NCI-H345 treated with DMSO at 0.1 percent for 48 hours (cell line): ENCODE data around the gene ENOX1.
"Not testable (repeated sequence)": the region's sequence is repeated elsewhere in the genome, so short reads cannot be mapped to it uniquely, and the experiment has no call there.

ENCODE experiments used
- DNase-seq: peaks from one replicate; lab custom pipeline; 2025; ENCODE audit not compliant: unreplicated experiment; lab: John Stamatoyannopoulos, UW

ENOX1 gene

DNA sequence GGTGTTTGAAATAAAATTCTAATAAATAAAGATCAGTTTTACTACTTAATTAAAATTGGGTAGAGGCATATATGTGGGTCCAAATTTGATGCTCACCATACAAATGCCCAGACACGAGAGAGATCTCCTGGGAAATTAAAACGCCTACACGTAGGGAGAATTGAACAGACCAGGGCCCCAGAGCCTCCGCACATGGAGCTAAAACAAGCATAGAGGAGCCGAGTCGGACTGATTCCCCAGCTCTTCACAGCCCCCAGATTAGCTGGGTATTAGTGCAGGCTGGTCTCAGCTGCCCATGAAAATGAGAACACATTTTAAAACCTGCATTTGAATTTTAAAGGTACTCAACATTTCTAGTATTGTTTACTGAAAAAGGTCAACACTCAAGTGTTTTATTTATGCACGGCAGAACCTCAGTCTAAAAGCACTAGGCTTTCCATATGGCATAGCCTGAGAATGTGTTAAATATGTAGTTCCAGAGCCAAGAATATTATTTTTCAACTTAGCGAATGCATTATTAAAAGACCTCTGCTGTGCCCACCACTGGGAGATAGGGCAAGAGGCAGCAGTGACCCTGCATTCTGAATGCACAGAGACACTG, 344.8 kb downstream of the ENOX1 start:
- no peak for DNase-seq

DNA sequence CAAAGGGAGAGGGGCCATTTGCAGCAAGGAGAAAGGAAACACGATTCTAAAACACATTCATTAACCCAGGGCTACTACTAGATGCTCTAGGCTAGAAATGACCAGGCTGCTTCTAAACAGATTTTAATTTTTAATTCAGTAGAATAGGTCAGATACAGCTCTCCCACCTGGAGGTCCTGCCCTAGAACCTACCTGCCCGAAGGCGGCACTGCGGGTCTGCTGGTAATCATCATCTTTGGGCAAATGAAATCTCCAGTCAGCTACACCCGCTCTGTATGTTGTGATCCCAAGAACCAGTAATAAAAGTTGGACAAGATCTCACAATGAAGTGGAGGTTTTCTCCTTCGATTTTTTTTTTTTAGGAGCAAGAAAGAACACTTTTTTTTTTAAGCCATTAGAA, 345.3 kb downstream of the ENOX1 start:
- DNase-seq: no peak

DNA sequence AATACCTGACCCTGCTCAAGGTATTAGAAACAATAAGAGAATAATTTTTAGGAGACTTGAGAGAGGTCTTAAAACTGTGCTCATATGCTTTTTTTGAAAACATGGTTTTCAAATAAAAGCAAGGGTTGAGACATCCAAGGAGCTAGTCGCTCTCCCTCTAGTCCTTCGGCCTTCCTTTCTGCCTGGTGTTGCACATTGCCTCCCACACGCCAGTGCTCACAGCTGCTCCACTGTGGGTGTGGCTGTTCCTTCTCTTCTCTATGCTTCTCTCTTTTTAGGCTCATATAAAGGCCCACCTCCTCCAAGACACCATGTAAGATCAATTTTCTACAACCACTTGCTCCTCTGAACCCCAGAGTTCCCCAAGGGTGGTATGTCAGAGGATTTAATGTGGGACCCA, 352.6 kb downstream of the ENOX1 start:
- DNase-seq: no peak

DNA sequence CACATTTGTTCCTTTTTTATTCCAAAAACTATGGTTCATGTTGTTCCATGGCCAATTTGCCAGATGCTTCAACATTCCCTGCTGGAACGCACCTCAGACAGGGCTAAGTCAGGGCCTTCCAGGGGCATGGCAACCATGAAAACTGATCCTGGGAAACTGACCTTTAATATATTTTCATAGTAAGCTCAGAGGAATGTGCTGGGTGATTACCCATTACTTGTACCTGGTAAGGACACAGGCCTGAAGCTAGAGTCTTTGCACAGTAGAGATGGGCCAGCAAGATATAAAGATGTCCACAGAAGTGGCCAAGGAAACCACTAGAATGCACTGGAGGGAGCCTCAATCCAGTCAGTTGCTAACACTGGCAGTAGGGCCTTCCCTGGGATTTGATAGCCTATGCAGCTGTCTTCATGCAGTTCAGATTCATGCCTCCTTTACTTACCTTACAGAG, 353.1 kb downstream of the ENOX1 start:
- no peak for DNase-seq

DNA sequence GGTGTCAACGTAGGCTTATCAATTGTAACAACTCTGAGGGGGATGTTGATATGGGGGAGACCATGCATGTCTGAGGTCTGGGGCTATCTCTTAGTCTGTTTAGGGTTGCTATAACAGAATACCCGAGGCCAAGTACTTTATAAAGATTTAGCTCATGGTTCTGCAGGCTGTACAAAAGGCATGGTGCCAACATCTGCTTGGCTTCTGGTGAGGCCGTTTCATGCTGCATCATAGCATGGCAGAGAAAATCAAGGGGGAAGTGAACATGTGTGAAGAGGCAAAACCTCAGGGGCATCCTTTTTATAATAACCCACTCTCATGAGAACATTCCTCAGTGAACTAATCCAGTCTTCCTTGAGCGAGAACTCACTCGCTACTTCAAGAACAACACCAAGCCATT, 353.8 kb downstream of the ENOX1 start:
- DNase-seq: no peak

DNA sequence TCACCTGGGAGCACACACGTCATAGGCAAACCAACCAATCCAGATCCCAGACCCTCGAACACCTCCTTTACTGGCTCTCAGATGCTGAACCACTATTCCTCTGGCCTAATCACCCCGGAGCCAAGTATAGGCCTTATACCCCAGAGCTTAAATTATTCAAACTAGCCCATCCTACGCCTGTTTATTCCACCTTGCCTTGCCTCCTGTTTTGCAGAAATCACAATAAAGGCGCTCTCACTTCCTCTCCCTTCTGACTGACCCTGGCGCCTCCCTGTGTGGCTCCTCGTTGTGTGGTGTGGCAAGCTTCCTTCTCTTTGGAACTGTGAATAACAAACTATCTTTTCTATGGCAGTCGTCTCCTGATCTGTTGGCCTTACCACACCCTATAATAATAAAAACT, 354.9 kb downstream of the ENOX1 start:
- DNase-seq: no peak

DNA sequence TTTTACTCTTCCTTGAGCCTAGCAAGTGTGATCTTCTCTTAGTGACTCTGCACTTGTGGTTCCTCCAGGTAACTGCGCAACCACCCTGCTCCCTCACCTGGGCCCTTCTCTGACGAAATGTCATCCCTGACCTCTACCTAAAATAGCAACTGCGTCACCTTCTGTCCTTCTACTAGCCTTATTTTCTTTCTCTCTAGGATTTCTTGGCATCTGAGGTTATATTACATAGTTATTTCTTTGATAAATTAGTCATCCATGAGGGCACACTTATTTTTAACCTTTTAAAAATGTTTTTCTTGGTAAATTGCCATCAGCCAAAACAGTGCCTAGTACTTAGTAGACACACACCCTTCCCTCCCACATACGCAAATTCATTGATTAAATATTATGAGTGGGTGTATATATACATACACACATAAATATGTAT, 355.5 kb downstream of the ENOX1 start:
- no peak for DNase-seq

DNA sequence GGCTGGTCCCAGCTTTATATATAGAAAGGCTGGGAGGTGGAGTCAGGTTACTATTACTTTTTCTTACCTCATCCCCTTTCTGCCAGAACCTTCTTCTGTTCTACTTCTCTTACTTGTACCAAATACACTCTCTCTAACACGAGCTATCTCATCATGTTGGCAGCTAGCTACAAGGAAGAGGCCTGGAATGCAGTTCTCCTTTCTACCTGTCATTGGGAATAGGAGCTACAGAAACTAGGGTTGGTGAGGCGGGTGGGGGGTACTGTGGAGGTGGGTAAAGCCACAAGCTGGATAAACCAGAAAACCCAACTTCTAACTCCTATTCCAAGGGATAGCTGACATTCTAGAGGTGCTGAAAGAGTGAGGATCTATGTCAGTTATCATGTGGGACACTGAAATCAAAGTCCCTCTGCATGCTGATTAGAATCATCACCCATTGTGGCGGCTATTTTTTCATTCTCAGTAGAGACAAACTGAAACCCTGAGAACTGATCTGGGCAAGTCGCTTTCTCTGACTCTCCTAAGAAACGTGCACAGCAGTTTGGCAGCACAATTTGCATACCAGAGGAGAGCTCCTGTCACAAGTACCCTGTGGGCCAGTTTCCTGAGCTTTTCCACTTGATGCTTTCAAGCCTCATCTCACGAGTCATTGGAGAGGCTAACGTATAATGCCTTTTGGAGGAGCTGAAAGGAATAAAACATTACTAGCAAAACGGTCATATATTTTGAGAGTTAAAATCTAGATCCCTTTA, 358.1 kb downstream of the ENOX1 start:
- no peak for DNase-seq

DNA sequence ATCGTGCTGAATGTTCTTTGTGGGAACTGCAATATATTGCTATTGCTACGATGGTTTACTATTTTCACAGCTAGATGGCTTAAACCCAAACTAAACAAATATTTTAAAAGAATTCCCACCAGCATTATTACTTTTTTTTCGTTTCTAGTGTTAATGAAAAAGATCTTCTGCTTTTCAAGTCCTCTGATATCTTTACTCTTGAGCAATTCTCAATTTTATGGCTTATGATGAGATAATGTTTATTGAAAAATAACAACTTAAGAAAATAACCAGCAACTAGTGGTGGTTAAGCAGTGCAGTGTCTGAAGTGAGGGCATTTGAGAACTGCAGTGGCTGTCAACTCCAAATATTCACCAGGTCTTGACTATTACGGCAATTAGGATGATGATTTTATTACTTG, 360.4 kb downstream of the ENOX1 start:
- DNase-seq: no peak

DNA sequence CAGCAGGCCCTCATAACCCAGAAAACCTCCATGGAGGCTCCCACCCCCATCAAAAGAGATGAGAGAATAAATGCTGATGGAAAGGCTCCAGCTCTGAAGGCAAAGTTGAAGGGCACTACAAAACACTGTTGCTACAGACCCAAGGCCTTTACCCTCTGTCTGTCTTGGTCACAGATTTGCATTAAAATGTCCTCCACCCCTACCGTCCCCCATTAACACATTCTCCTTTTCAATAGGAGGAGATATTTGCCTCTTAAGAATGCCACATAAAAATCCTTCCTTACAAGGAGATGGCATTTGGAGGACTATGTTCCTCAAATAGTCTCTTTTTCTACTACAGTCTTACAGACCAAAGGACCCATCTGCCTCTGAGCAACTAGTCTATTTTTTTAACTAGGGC, 361.5 kb downstream of the ENOX1 start:
- no peak for DNase-seq

DNA sequence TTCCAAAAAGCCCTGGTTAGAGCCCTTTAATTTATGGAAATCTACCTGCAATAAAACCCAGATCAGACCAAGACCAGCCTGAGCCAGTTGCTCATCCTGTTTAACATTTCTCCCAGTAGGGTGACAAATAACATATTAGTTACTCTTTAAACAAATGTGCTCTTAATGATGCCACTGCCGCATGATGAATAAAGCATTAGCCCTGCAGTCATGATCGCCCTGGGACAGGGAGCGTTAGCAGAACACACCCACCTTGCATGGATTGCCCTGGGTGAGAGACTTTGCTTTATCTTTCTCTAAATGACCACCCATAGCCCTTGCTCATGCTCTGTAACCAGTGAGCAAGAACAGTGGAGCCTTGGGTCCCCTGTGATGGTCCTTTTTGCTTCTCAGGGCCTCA, 362.4 kb downstream of the ENOX1 start:
- DNase-seq: no peak

DNA sequence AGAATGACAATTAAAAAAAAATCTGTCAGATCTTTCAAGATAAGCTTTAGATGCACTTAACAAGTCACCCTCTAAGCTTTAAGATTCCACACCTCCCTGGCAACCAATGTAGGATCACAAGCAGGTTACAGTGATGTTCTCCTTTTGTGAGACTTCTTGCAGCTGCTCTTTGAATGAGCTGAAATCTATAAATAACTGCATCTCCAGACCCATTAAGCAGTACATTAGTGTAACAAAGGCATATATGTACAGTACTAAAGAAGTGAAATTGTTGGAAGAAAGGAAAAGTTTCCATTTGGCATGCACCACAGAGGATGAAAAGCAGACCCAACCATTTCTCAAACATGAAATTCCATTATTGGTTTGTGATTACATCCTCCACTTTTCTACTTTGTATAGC, 364.7 kb downstream of the ENOX1 start:
- DNase-seq: no peak

DNA sequence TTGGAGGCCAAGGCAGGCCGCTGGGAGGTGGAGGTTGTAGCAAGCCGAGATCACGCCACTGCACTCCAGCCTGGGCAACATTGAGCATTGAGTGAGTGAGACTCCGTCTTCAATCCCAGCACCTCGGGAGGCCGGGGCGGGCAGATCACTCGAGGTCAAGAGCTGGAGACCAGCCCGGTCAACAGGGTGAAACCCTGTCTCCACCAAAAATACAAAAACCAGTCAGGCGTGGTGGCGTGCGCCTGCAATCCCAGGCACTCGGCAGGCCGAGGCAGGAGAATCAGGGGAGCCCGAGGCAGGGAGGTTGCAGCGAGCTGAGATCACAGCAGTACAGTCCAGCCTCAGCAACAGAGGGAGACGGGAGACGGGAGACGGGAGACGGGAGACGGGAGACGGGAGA, 369.9 kb downstream of the ENOX1 start:
- DNase-seq: not testable (repeated sequence)

GRCh38 chr13:43416408-43416807, 370.4 kb downstream of the ENOX1 start:
- DNase-seq: not testable (repeated sequence)

DNA sequence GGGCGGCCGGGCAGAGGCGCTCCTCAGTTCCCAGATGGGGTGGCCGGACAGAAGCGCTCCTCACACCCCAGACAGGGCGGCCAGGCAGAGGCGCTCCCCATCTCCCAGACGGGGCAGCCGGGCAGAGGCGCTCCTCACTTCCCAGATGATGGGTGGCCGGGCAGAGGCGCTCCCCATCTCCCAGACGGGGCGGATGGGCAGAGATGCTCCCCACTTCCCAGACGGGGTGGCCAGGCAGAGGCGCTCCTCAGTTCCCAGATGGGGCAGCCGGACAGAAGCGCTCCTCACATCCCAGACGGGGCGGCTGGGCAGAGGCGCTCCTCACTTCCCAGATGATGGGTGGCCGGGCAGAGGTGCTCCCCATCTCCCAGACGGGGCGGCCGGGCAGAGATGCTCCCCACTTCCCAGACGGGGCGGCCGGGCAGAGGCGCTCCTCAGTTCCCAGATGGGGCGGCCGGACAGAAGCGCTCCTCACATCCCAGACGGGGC, 370.8 kb downstream of the ENOX1 start:
- DNase-seq: not testable (repeated sequence)

GRCh38 chr13:43414111-43414510, 372.7 kb downstream of the ENOX1 start:
- no peak for DNase-seq

GRCh38 chr13:43411741-43412140, 375.0 kb downstream of the ENOX1 start:
- no peak for DNase-seq

GRCh38 chr13:43411211-43411610, 375.6 kb downstream of the ENOX1 start:
- DNase-seq: no peak

DNA sequence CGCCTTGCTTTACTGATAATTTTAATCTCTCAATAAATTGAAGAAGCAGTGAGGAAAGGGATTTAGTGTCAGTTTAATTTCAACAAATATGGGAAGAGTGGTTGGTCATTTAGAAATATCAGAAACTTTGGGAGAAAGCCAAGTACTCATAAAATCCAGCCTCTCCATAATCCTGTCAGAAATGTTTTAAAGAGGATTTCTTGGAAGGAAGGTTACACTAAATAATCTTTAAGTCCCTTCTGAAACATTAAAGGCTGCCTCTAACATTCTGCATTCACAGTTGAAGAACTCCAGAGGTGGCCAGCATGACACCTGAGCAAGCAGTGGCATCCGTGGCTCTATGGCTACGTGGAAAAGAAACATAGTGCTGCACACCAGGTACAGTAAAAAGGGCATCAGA, 378.5 kb downstream of the ENOX1 start:
- no peak for DNase-seq

GRCh38 chr13:43407023-43407581, 379.7 kb downstream of the ENOX1 start:
- DNase-seq: no peak

DNA sequence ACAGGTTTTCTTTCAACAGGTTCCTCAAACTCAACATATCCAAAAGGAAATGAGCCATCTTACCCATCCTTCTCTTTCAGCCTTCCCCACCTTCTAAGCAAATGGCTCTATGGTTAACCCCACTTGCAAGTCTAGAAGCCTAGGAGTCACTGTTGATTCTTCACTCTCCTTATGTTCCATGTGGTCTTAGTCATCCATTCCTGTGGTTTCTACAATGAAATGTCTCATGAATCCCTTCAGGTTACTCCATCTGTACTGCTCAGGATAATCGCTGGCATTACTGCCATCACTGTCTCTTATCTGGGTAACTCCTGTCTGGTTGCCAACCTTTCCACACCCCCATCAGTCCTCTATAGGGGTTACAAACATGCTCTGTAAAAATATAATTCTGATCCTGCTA, 381.3 kb downstream of the ENOX1 start:
- no peak for DNase-seq

DNA sequence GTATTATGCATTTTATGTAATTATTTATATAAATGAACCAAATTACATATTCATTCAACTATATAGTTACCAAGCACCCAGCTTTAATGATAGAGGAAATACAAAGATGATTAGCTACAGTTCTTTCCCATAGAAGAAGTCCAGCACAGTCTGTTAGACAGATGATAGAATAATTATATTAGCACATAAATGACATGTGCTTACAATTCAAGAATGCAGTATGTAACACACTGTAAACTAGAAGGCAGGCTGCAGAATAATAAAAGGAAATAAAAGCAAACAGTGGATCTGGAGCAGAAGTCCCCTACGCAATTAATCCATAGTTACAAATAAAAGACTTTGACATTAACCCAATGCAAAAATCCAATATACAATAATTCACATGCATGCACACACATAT, 384.4 kb downstream of the ENOX1 start:
- DNase-seq: no peak
